ENCODE data around the gene ZACN. TPM values are rescaled to one million over a fixed set of nuclear protein-coding genes. Genes with fewer than 3 reads are reported as not detected.

The ZACN gene
- total and polyA plus RNA-seq, 12 donors, result 0.06 to 3.3 (median 0.19) TPM; not detected in 7

- intact Hi-C loops (cut with DNase I), result no loop called here
- Histone ChIP-seq H3K9me3 (replicated peaks in 1 of 3) (no peaks in the 10 kb centered on the region), H3K27me3 (no peaks in the 10 kb centered on the region), H3K4me1 (replicated peaks in 1 of 2) (no peaks in the 10 kb centered on the region), H3K36me3 (replicated peaks in 1 of 2) (no peaks in the 10 kb centered on the region), H3K27ac (no peak overlapping the region), H3K4me3 (no peak overlapping the region)
- WGBS, 4 donors, result 67 to 77% (median 72%) methylated on average over 2 of the region's 2 CpGs
- TF ChIP-seq POLR2A (IDR thresholded peaks at IDR 0.05) (no peak), CTCF (IDR thresholded peaks at IDR 0.05) (no peak)
- no peak for DNase-seq
These were observed 33.0 kb downstream of the ZACN start for GRCh38 chr17:76111956-76112355.

- Histone ChIP-seq H3K4me1 (replicated peaks in 1 of 2) (no peaks in the 10 kb centered on the region), H3K9me3 (replicated peaks in 1 of 3) (no peaks in the 10 kb centered on the region), H3K36me3 (replicated peaks in 1 of 2) (no peaks in the 10 kb centered on the region), H3K27ac (no peak overlapping the region), H3K4me3 (no peak overlapping the region), H3K27me3 (no peaks in the 10 kb centered on the region)
- intact Hi-C loops (cut with DNase I), result no loop called here
- TF ChIP-seq POLR2A (IDR thresholded peaks at IDR 0.05), result no peak
- no peak for TF ChIP-seq CTCF (IDR thresholded peaks at IDR 0.05)
- 82 to 90% (median 84%) methylated on average over 7 of the region's 7 CpGs for WGBS, 4 donors
- no peak for DNase-seq
These were observed 36.3 kb downstream of the ZACN start for GRCh38 chr17:76115138-76115754.

GRCh38 chr17:76119409-76120371 lies 40.7 kb downstream of the ZACN start:
- no peak for TF ChIP-seq POLR2A (IDR thresholded peaks at IDR 0.05)
- no peak for TF ChIP-seq CTCF (IDR thresholded peaks at IDR 0.05)
- Histone ChIP-seq H3K36me3 (replicated peaks in 1 of 2) (no peaks in the 10 kb centered on the region), H3K4me3 (no peak overlapping the region), H3K4me1 (replicated peaks in 1 of 2) (peaks cover 0 to 4% of the 10 kb centered on the region in 2 donors), H3K27ac (no peak overlapping the region), H3K27me3 (no peaks in the 10 kb centered on the region), H3K9me3 (replicated peaks in 1 of 3) (no peaks in the 10 kb centered on the region)
- DNase-seq, result no peak
- intact Hi-C loops (cut with DNase I), result loop anchor here (2.0 to 5.0 kb wide), 3 partner anchors 63 to 178 kb away; no protein-coding TSS in a partner anchor
- WGBS, 4 donors, result 74 to 79% (median 76%) methylated on average over 17 to 19 of the region's 19 CpGs

- no peaks in the 10 kb centered on the region for H3K36me3 ChIP-seq (replicated peaks in 1 of 2)
- intact Hi-C loops (cut with DNase I), result loop anchor here (2.0 to 5.0 kb wide), 3 partner anchors 62 to 177 kb away; no protein-coding TSS in a partner anchor
- DNase-seq, result no peak
- H3K4me1 ChIP-seq (replicated peaks in 1 of 2), result peaks cover 0 to 4% of the 10 kb centered on the region in 2 donors
- H3K27ac ChIP-seq, result no peak overlapping the region
- 68 to 86% (median 84%) methylated on average over 5 of the region's 5 CpGs for WGBS, 4 donors
- H3K4me3 ChIP-seq, result no peak overlapping the region
- no peaks in the 10 kb centered on the region for H3K27me3 ChIP-seq
- no peaks in the 10 kb centered on the region for H3K9me3 ChIP-seq (replicated peaks in 1 of 3)
- TF ChIP-seq CTCF (IDR thresholded peaks at IDR 0.05) (no peak), POLR2A (IDR thresholded peaks at IDR 0.05) (no peak)
These were observed 41.7 kb downstream of the ZACN start for GRCh38 chr17:76120658-76121008.
